ENCODE results near the gene APOBEC3A.
A peak's percentile ranks its signal among the peaks of the same experiment; 100 is the strongest.
"Not testable (repeated sequence)": the region's sequence is repeated elsewhere in the genome, so short reads cannot be mapped to it uniquely, and the experiment has no call there.

The APOBEC3A gene

DNA sequence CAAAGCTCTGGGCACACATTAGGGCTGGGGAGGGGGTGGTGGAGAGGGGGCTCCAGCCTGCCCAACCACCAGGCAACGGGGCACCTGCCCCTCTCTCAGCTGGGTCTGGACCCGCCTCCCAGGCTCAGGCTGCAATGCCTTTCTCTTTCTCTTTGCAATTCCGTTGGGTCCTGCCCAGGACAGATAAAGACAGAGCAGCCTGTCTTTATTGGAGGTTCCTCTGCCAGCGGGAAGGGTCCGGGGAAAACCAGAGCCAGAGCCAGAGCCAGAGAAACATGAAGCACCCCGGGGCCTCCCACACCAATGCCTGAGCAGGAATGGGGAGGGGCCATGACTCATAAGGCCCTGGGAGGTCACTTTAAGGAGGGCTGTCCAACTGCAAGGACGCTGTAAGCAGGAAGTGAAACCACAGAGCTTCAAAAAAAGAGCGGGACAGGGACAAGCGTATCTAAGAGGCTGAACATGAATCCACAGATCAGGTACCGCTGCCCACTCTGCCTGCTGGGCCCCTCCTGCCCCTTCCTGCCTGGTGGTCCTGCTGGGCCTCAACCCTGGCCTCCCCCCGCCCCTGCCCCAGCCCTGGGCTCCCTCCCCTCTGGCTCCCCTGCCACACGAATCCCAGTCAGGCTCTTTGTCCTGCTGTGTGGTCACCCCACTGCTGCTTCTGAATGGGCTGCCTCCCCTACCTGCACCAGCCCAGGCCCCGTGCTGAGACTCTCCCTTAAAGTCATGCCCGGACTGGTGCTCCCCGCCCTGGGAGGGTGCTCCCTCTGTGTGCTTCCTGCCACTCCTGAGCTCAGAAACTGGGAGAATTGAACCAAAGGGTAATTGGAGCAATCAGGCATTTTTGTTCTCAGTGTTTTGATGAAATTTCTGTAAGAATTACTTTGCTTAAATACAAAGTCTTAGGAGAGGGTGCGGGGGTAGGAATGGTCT lies 24.9 kb downstream of the APOBEC3A start, which contains the start of gene APOBEC3B:
APOBEC3B (plus strand) TSS at position 356 of the 936 bp plus-strand sequence; CDS start at position 463, 107 bp downstream.
- peak; percentile 59 for DNase-seq

GRCh38 chr22:38984224-38984623 lies 26.8 kb downstream of the APOBEC3A start:
- no peak for DNase-seq

GRCh38 chr22:38984784-38985757 lies 27.7 kb downstream of the APOBEC3A start:
- DNase-seq = not testable (repeated sequence)

DNA sequence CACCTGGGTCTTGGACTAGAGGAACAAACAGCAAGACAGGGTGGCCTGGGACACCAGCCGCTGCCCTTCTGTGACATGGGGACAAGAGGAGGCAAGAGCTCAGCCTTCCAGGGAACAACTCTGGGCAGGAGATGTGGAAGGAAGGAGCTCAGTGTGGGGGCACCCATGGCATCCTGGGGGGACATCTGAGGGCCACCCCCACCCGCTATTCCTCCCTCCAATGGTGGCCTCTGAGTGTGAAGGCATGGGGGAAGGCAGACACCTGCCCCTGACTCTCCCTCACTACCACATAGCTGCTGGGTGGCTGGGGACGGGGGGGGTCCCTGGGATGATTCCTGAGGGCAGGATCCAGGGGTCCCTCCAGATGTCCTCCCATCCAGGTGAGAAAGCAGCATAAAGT lies 29.2 kb downstream of the APOBEC3A start:
- no peak for DNase-seq

DNA sequence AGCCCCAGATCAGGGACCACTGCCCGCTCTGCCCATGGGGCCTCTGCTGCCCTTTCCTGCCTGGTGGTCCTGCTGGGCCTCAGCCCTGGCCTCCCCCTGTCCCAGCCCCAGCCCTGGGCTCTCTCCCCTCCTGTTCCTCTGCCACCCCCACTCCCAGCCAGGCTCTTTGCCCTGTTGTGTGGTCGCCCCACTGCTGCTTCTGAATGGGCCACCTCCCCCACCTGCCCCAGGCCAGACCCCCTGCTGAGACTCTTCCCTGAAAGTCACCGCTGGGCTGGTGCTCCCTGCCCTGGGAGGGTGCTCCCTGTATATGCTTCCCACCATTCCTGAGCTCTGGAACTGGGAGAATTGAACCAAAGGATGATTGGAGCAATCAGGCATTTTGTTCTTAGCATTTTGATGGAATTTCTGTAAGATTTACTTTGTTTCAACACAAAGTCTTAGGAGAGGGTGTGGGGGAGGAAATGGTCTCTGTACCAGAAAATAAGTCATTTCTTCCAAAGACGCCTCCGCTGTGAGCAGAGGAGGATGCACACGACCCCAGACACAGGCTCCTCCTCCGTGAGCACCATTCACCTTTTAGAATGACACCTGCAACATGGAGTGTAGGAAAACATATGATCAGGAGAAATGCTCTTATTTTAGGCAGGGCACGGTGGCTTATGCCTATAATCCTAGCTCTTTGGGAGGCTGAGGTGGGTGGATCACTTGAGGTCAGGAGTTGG lies 29.9 kb downstream of the APOBEC3A start:
- DNase-seq = no peak

GRCh38 chr22:38989466-38989865 lies 32.1 kb downstream of the APOBEC3A start:
- no peak for DNase-seq

DNA sequence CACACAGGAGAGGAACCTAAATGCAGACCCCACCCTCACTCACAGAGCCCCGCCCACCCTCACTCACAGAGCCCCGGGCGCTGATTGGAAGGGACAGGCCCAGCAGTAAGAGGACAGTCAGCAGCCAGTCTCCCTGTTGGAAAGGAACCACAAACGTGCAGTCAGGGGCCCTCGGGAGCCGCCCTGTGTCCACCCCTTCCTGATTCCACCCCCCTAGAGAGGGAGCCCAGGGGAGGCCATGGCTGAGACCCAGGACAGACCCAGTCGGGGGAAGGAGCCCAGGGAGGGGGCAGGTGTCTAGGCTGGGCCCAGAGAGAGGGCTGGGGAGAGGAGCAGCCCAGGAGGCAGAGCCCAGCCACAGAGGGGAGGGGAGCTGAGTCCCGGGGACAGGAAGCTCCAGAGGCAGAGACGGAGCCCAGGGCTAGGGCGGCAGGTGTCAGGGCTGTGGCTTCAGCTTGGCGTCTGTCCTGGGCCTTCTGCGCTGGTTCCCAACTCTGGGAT lies 35.5 kb downstream of the APOBEC3A start:
- DNase-seq = not testable (repeated sequence)

- DNase-seq = no peak
Measured at GRCh38 chr22:38996105-38996504, 38.7 kb downstream of the APOBEC3A start.

- no peak for DNase-seq
Measured at GRCh38 chr22:38997518-38997917, 40.1 kb downstream of the APOBEC3A start.

DNA sequence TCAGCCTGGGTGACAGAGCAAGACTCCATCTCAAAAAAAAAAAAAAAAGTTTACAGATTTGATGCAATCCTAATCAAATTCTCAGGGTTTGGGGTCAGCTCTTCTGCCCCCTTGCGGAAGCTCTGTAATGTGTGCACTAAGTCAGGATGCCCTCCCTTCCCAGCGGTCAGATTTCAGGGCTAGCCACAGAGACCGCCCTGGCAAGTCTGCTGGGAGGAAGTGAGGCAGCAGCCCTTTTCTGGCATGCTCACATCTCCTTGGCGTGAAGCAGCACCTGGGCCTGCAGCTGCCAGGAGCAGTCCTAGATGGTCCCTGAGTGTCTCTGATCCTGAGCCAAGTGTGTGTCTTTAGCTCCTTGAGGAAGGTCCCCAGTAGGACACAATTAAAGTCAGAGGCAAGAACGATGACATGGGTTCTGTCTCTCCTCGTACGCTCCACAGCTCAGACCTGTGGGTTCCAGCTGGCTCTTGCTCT lies 45.8 kb downstream of the APOBEC3A start:
- DNase-seq = peak; percentile 61

DNA sequence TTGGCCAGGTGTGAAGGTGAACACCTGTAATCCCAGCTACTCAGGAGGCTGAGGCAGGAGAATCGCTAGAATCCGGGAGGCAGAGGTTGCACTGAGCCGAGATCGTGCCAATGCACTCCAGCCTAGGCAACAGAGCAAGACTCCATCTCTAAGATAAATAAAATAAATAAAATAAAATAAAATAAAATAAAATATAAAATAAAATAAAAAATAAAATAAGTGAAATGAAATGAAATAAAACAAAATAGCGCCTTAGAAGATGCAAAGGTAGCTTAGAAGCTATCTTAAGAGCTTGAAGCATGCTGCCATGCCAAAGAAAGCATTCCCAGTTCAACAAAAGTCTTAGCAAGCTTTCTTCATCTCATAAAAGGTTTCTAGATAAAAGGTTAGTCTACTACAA lies 49.8 kb downstream of the APOBEC3A start:
- no peak for DNase-seq

- DNase-seq = not testable (repeated sequence)
Measured at GRCh38 chr22:39008271-39008850, 51.0 kb downstream of the APOBEC3A start.

- DNase-seq = no peak
Measured at GRCh38 chr22:39010946-39011345, 53.5 kb downstream of the APOBEC3A start.
